Measurements from ENCODE around the gene MAP6. TPM values are rescaled to one million over a fixed set of nuclear protein-coding genes. Genes with fewer than 3 reads are reported as not detected.

The MAP6 gene
- total RNA-seq, 3 donors from 2014 or later (not counting 1 experiment from before 2014, with no cell fraction given), result not detected

DNA sequence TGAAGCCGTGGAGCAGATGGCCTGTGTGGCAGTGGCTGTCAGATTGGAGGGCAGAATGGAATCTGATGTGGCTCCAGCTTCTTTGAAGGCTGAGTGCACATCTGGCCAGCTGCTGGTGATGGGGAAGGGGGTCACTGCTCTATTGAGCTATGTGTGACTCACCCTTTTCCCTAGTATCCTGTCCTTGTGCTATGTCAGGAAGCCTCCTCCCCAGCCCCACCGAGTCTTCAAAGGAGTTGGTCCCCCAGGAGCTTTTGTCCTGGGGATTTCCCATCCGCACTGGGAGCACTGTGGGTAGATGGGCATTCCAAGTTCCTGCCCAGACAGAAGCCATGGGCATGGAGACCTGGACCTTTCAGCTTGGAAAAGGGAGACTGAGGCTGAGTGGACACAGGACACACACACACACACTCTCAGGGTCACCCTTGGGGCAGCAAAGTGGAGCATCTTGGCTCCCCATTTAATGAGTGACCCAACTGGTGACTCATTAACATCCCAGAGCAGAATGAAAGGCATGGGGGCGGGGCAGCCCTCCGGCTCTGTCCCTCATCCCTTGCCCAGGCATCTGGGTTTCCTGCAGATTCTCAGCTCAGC lies 103.5 kb downstream of the MAP6 start:
- Histone ChIP-seq H3K27me3 (ENCODE audit: control insufficient read depth, insufficient read depth, low read length) (no peaks in the 10 kb centered on the region), H3K4me1 (ENCODE audit: control insufficient read depth, insufficient read depth, low read length) (peaks cover 43% of the 10 kb centered on the region), H3K27ac (ENCODE audit: low read length) (no peak overlapping the region), H3K36me3 (ENCODE audit: control insufficient read depth, insufficient read depth, low read length) (peaks cover 17% of the 10 kb centered on the region), H3K9me3 (ENCODE audit: control insufficient read depth, insufficient read depth, low read length) (no peaks in the 10 kb centered on the region), H3K4me3 (ENCODE audit: low read length) (no peak overlapping the region)
- peaks cover 26 to 45% of the 10 kb centered on the region in 2 donors for H3K4me1 Mint-ChIP-seq
- intact Hi-C loops (cut with micrococcal nuclease), result no loop called here
- H3K36me3 Mint-ChIP-seq, result no peaks in the 10 kb centered on the region
- H3K27ac Mint-ChIP-seq, result peak overlapping the region; percentile 26 to 64
- H3K27me3 Mint-ChIP-seq (ENCODE audit: low read depth in 2 of 2), result no peaks in the 10 kb centered on the region
- no peak overlapping the region for H3K4me3 Mint-ChIP-seq
- DNase-seq (no peak), ATAC-seq (no peak)
- 92% methylated on average over 5 of the region's 5 CpGs for WGBS (ENCODE audit: insufficient coverage)
- H3K9me3 Mint-ChIP-seq, result no peaks in the 10 kb centered on the region
- TF ChIP-seq CTCF (IDR thresholded peaks at IDR 0.05), result no peak

DNA sequence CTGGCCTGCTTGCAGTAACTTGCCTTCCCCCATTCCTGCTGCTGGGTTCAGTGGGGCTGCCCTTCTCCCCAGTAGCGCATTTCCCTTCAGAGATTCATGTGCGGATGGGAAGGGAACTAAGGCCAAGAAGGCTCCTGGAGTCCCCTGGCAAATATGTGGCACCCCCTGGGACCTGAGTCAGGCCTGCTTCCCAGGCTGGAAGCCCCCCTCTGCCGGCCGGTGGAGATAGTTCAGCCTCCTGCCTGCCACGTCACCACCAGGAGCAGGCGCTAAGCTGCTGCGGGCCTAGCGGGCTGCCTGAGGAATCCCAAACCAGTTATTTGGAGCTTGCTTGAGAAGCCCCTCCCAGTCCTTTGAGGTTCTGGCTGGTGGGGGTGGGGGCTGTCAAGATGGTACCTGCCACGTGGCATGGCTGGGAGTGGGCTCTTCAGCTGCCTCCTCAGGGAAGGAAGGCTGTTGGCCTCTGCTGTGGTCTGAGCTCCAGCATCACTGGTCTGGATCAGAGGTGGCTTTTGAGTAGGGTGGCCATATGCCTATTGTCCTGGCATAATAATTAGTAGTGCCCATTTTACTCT lies 104.8 kb downstream of the MAP6 start:
- Mint-ChIP-seq H3K9me3 (no peaks in the 10 kb centered on the region), H3K4me1 (peaks cover 26 to 45% of the 10 kb centered on the region in 2 donors), H3K4me3 (peak overlapping the region; percentile 97), H3K27ac (peak overlapping the region; percentile 73 to 96), H3K36me3 (no peaks in the 10 kb centered on the region), H3K27me3 (ENCODE audit: low read depth in 2 of 2) (no peaks in the 10 kb centered on the region)
- intact Hi-C loops (cut with micrococcal nuclease), result no loop called here
- DNase-seq (no peak), ATAC-seq (no peak)
- H3K27ac ChIP-seq (ENCODE audit: low read length), result no peak overlapping the region
- peaks cover 43% of the 10 kb centered on the region for H3K4me1 ChIP-seq (ENCODE audit: control insufficient read depth, insufficient read depth, low read length)
- H3K36me3 ChIP-seq (ENCODE audit: control insufficient read depth, insufficient read depth, low read length), result peaks cover 8% of the 10 kb centered on the region
- 92% methylated on average over 9 of the region's 9 CpGs for WGBS (ENCODE audit: insufficient coverage)
- no peaks in the 10 kb centered on the region for H3K9me3 ChIP-seq (ENCODE audit: control insufficient read depth, insufficient read depth, low read length)
- TF ChIP-seq CTCF (IDR thresholded peaks at IDR 0.05), result no peak
- no peak overlapping the region for H3K4me3 ChIP-seq (ENCODE audit: low read length)
- H3K27me3 ChIP-seq (ENCODE audit: control insufficient read depth, insufficient read depth, low read length), result no peaks in the 10 kb centered on the region

DNA sequence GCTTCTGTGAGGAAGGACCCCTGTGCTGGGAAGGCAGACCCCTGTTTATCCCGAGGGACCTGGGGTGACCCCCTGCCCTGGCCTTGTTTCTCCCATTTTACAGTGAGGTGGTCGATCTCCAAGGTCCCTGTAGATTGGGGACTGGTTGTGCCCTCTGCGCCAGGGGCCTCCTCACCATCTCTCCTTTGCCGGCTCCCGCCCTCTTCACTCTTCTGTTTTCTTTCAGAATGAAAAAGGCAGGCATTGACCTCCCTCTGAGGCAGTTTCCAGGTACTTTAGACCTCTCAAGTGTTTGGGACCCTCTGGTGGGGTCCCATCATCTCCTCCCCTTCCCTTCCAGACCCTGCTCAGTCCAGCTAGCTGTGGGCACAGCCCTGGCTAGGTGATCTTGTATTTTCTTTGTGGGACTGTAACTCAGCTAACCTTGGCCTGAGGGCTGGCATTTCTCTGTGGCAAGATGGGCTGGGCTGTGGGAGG lies 105.3 kb downstream of the MAP6 start:
- ATAC-seq (no peak), DNase-seq (no peak)
- Histone ChIP-seq H3K4me1 (ENCODE audit: control insufficient read depth, insufficient read depth, low read length) (peaks cover 43% of the 10 kb centered on the region), H3K27ac (ENCODE audit: low read length) (peak overlapping the region; percentile 83), H3K4me3 (ENCODE audit: low read length) (no peak overlapping the region), H3K9me3 (ENCODE audit: control insufficient read depth, insufficient read depth, low read length) (no peaks in the 10 kb centered on the region), H3K36me3 (ENCODE audit: control insufficient read depth, insufficient read depth, low read length) (peaks cover 3% of the 10 kb centered on the region), H3K27me3 (ENCODE audit: control insufficient read depth, insufficient read depth, low read length) (no peaks in the 10 kb centered on the region)
- intact Hi-C loops (cut with micrococcal nuclease), result no loop called here
- Mint-ChIP-seq H3K36me3 (no peaks in the 10 kb centered on the region), H3K27me3 (ENCODE audit: low read depth in 2 of 2) (no peaks in the 10 kb centered on the region), H3K9me3 (no peaks in the 10 kb centered on the region), H3K4me1 (peaks cover 26 to 45% of the 10 kb centered on the region in 2 donors), H3K4me3 (peak overlapping the region; percentile 97), H3K27ac (peak overlapping the region; percentile 73 to 96)
- TF ChIP-seq CTCF (IDR thresholded peaks at IDR 0.05), result no peak
- 81% methylated on average over 5 of the region's 5 CpGs for WGBS (ENCODE audit: insufficient coverage)

Data from natural killer cell (primary cell).